ENCODE results near the gene CISD3.
"Not testable (repeated sequence)": the region's sequence is repeated elsewhere in the genome, so short reads cannot be mapped to it uniquely, and the experiment has no call there.

CISD3 gene

GRCh38 chr17:38709104-38709820 is 20.9 kb upstream of the CISD3 start:
- DNase-seq, result no peak

DNA sequence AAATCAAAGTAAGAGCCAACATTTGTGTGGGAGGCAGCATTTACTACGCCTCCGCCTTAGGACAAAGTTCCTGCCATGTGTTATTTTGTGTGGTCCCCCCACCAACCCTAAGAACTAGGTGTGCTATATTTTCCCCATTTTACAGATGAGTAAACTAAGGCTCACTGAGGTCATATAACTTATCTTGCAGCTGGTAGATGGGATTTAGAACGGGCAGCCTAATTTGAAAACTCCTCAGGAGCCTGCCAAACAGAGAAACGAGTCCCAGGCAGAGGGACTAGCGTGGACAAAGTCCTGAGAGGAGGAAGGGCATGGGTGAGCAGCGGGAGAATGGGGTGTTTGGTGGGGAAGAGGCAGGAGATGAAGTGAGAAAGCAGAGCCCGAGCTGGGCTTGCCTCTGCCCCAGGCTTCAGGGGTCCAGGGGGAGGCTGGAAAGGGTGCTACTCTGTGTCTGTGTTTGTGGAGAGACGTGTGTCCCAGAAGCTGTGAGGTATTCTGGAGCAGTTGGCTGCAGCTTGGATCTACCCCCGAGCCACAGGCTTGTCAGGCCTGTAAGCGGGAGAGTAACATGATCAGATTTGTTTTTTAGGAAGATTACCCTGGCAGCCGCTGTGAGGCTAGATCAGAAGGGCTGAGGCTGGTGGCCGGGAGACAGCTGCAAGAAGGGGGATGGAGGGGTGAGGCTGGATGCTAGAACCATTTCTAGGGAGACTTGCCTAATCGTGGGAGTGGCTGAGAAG is 20.1 kb upstream of the CISD3 start:
- DNase-seq, result no peak

- DNase-seq, result no peak
Observed at GRCh38 chr17:38710604-38710962, 19.6 kb upstream of the CISD3 start.

- no peak for DNase-seq
Observed at GRCh38 chr17:38710985-38711384, 19.2 kb upstream of the CISD3 start.

DNA sequence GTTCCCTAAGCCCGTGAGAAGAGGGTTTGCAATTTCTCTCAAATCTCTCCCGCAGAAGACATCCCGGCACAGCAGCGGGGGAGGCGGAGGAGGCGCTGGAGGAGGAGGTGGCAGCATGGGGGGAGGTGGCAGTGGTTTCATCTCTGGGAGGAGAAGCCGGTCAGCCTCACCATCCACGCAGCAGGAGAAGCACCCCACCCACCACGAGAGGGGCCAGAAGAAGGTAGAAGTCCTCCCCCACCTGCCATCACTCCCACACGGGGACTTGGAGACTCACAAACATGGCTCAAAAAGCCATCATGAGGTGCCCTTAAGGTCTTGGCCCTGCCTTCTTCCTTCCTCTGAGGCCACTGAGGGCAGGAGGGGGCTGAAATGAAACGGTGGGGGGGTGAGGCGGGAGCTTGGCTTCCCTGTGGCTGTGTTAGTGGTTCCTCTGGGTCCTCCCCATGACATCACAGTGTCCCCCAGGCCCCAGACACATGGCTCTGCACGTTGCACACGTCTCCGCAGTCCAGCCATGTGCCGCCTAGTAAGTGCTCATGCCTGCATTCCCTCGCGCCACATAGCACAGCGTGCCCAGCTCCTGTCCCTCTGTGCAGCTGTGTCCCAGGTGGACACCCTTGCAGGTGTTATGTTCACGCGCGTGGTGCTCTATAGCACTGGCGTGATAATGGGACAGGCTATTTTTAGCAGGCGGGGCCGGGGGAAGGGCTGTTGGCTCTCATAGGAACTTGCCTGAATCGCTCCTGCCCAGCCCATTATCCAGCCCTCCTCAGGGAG is 18.2 kb upstream of the CISD3 start:
- DNase-seq, result no peak

GRCh38 chr17:38712593-38712992 is 17.5 kb upstream of the CISD3 start:
- DNase-seq, result no peak

DNA sequence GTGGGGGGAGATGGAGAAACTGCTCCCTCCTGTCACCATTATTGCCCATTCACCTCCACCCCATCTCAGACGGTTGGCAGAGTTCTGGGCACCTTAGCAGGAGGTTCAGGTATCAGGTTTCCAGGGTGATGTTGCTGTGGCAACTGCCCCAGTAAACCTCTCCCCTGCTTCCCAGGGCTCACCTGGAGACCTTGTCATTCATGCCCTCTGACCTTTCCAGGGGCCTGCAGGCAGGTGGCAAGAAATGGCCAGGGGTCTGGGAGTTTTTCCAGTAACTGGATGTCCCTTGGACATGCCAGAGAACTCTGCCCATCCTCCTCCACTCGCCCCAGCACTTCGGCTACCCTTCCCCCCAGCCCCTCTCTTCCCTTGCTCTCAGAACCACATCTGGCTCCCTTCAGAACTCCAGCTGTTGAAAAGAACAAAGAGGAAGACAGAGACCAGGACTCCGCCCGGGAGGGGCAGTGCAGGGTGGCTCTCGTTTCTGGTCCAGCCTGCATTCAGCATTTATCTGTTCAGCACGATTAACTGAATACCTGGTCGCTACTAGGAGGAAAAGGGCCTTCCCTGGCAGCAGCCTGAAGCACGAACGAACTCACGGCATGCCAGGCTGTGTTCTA is 16.6 kb upstream of the CISD3 start:
- DNase-seq, result no peak

GRCh38 chr17:38715216-38715943 is 14.8 kb upstream of the CISD3 start:
- DNase-seq, result no peak

GRCh38 chr17:38716368-38717005 is 13.7 kb upstream of the CISD3 start:
- DNase-seq, result no peak

- DNase-seq, result no peak
Observed at GRCh38 chr17:38717139-38717745, 12.9 kb upstream of the CISD3 start.

DNA sequence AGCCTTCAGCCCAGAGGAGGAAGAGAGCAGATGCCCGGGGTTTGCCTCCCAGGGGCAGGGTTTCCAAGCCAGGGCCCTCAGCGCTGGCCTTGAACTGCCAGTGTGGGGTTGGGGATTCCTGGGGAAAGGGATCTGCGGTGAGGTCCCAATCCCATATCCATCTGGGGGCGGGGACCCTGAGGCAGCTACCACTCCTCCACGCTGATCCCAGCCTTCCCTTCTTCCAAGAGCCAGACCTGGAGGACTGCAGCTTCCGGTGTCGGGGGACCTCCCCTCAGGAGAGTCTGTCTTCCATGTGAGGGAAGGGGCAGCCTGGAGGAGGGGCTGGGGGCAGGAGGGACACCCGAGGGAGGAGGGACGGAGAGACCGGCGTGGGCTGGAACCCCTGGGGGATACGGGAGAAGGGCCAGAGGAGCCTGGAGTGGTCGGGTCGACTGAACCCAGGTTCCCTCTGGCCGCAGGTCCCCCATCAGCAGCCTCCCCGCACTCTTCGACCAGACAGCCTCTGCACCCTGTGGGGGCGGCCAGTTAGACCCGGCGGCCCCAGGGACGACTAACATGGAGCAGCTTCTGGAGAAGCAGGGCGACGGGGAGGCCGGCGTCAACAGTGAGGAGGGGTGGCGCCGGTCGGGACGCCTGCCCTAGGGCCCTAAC is 10.7 kb upstream of the CISD3 start:
- no peak for DNase-seq

GRCh38 chr17:38719943-38720641 is 10.0 kb upstream of the CISD3 start:
- no peak for DNase-seq

- no peak for DNase-seq
Observed at GRCh38 chr17:38720941-38721340, 9.2 kb upstream of the CISD3 start.

DNA sequence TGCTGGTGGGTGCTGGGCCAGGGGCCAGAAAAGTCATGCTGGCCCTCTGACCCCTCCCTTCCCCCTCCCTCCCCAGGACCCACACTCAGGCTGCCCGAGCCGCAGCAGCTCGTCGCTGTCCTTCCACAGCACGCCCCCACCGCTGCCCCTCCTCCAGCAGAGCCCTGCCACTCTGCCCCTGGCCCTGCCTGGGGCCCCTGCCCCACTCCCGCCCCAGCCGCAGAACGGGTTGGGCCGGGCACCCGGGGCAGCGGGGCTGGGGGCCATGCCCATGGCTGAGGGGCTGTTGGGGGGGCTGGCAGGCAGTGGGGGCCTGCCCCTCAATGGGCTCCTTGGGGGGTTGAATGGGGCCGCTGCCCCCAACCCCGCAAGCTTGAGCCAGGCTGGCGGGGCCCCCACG is 8.3 kb upstream of the CISD3 start:
- DNase-seq, result no peak

DNA sequence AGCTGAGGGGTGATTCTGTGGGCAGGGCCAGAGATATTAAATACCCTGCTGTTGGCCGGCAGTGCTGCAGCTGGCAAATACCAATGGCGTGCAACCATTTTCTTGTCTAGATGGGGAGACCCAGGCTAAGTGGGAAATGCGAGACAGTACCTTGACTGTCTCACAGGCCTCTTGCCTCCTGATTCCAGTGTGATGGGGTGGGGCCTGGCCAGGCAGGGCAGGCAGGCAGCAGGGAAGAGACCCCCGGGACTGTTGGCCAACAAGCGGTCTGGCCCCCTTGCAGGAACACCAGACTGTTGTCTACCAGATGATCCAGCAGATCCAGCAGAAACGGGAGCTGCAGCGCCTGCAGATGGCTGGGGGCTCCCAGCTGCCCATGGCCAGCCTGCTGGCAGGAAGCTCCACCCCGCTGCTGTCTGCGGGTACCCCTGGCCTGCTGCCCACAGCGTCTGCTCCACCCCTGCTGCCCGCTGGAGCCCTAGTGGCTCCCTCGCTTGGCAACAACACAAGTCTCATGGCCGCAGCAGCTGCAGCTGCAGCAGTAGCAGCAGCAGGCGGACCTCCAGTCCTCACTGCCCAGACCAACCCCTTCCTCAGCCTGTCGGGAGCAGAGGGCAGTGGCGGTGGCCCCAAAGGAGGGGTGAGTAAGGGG is 5.7 kb upstream of the CISD3 start:
- no peak for DNase-seq

GRCh38 chr17:38725066-38725465 is 5.1 kb upstream of the CISD3 start:
- no peak for DNase-seq

DNA sequence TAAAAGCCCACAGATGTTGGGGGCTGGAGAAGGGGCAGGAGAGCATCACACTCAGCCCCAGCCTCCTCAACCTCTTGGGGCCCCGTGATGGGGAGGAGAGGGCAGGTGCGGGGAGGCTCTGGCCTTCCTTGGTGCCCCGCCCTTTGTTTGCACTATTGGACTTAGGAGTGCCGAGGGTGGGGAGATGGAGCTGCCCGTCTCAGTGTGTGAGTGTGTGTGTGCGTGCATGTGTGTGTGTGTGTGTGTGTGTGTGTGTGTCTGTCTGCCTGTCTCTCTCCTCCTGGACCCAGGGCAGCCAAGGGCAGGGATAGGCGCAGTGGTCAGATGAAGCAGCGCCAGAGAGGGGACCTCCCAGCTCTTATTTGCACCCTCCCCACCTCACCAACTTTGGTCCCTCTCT is 4.0 kb upstream of the CISD3 start:
- not testable (repeated sequence) for DNase-seq

DNA sequence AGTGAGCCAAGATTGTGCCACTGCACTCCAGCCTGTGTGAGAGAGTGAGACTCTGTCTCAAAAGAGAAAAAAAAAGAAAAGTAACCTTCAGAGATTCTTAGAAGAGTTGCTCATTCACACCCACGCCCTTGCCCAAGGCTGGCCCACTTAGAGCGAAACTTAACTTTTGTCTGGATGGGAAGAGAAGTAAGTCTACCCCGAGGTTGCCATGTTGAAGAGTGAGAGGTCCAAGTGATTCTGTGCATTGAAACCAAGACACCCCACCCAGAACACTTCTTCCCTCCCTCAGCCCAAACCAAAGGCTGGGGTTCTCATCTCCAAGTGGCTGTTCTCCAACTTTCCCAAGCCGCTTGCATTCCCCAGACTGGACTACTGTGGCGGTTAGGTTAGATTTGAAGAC is 2.4 kb upstream of the CISD3 start:
- no peak for DNase-seq

GRCh38 chr17:38728290-38728831 is 1.8 kb upstream of the CISD3 start:
- DNase-seq, result no peak
